ENCODE data around the gene OTOG. TPM values are rescaled to one million over a fixed set of nuclear protein-coding genes. Genes with fewer than 3 reads are reported as not detected.

Gene OTOG
- total and polyA plus RNA-seq, 2 of the 8 experiments (the other 6 are each of a cell fraction or from before 2014, with no cell fraction given), result 0.41 to 1.5 TPM

DNA sequence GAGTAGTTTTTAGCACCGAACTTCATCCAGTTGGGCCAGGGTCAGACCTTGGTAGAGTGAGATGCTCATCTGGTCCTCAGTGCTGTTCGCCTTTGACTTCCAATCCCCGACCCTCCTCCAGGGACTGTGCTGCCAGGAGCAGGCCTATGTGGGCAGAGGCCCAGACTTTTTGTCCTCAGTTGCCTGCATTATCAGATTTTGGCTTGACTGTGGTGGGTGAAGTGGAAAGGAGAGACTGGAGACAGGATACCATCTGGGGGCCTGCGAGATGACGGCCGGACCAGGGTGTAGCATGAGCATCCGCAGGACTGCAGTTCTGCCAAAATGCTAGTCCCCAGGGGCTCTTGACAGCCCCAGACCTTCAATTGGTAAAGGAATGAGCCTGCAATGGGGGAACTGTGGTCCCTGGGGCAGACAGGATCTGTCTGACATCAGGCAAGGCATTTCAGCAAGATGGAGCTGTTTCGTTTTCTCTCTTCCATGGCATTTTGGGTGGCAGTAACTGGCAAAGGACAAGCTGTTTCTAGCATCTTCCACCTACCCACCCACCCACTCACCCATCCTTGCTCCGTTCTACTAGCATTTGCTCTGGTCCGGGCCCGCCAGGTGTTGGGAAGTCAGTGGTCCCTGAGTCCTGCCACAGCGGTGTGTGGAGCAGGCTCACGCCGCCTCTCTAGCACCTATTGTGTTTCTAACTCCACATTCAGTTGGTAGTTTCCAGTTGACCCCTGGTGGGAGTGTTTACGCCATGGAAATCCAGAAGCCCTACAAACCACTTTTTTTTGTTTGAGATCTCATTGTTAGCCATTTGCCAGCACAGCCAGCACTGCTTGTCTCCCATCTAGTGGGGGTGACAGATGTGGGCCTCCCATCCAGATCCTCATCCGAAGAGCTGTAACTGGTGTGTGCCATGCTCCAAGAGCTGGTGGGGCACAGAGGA, 53.5 kb downstream of the OTOG start:
- Histone ChIP-seq H3K23ac (ENCODE audit: insufficient read length) (no peak overlapping the region), H2BK15ac (ENCODE audit: low read length) (no peak overlapping the region), H4K5ac (ENCODE audit: insufficient read length, low read depth, low read length) (no peak overlapping the region), H3K79me1 (ENCODE audit: low read depth, low read length) (no peaks in the 10 kb centered on the region), H3K27me3 (replicated peaks in 1 of 4; ENCODE audit: control insufficient read depth in 3 of 4, extremely low read depth in 1 of 4, insufficient read depth in 3 of 4, low read length in 3 of 4) (peaks cover 0 to 10% (median 4%) of the 10 kb centered on the region in 4 experiments; a peak in 2 of 7 replicates), H3K4me1 (replicated peaks in 1 of 4; ENCODE audit: control insufficient read depth in 3 of 4, insufficient read depth in 4 of 4, low read length in 3 of 4) (peaks cover 0 to 4% (median 2%) of the 10 kb centered on the region in 4 experiments; a peak in 3 of 7 replicates), H2BK120ac (replicated peaks; ENCODE audit: low read depth, low read length) (no peak overlapping the region), H3K36me3 (ENCODE audit: control insufficient read depth in 2 of 4, insufficient read depth in 4 of 4, low read length in 3 of 4) (no peaks in the 10 kb centered on the region), H3K9me3 (ENCODE audit: insufficient read depth in 2 of 2, low read depth in 1 of 2, low read length in 1 of 2) (no peaks in the 10 kb centered on the region), H2BK20ac (ENCODE audit: low read length) (no peak overlapping the region), H3K4me3 (ENCODE audit: extremely low read depth in 1 of 4, insufficient read depth in 2 of 4, low read depth in 3 of 4, low read length in 4 of 4) (no peak overlapping the region), H3K9ac (replicated peaks in 1 of 4; ENCODE audit: extremely low read depth in 1 of 4, low read depth in 3 of 4, low read length in 3 of 4) (no peak overlapping the region), H2AFZ (ENCODE audit: low read length) (0 out of 2 replicates have a peak overlapping the region, but pooled peaks have one; percentile 30), H2BK12ac (ENCODE audit: low read depth, low read length) (no peak overlapping the region), H2AK5ac (ENCODE audit: low read depth, low read length) (no peak overlapping the region), H3K14ac (ENCODE audit: insufficient read length) (no peak overlapping the region), H3K4ac (replicated peaks; ENCODE audit: insufficient read length, low read depth, low read length) (no peak overlapping the region), H2BK5ac (ENCODE audit: low read depth, low read length) (no peak overlapping the region), H3K18ac (ENCODE audit: extremely low read depth, low read length) (no peak overlapping the region), H3K4me2 (ENCODE audit: insufficient read depth in 1 of 2, low read depth in 2 of 2, low read length in 2 of 2) (peak overlapping the region; percentile 8 to 17; a peak in 2 of 4 replicates), H4K8ac (ENCODE audit: extremely low read depth, insufficient read depth, low read length) (no peak overlapping the region), H3K23me2 (ENCODE audit: low read depth, low read length) (no peaks in the 10 kb centered on the region; the same call in 1 of the 2 replicates), H3K56ac (replicated peaks; ENCODE audit: insufficient read length, low read depth, low read length) (no peak overlapping the region), H3K79me2 (ENCODE audit: control insufficient read depth in 1 of 2, insufficient read depth in 2 of 2, low read length in 2 of 2) (no peaks in the 10 kb centered on the region), H3K27ac (ENCODE audit: low read depth, low read length) (no peak overlapping the region; the same call in 1 of the 2 replicates), H4K20me1 (replicated peaks in 1 of 2; ENCODE audit: control insufficient read depth in 1 of 2, insufficient read depth in 2 of 2, low read length in 2 of 2) (peaks cover 0 to 2% of the 10 kb centered on the region in 2 experiments), H4K91ac (replicated peaks; ENCODE audit: insufficient read length, low read length) (no peak overlapping the region)
- POLR2A ChIA-PET (ENCODE audit: partially characterized antibody), result interaction anchor here (2.2 kb wide), 1 partner anchor 118 kb away, joined by 5 read pairs; the partner anchor contains the start of gene MYOD1
- WGBS, 2 experiments (ENCODE audit: extremely low coverage in 1 of 2, insufficient coverage in 1 of 2, insufficient read length in 1 of 2, insufficient replicate concordance in 2 of 2, low coverage in 1 of 2, low lambda C conversion rate in 2 of 2, missing lambda C conversion rate in 1 of 2), result 83% methylated on average over 13 of the region's 16 CpGs; no CpG with 5 or more reads in 1 of the 2 experiments
- DNase-seq (ENCODE audit: low read depth in 1 of 2, low spot score in 2 of 2) (no peak), FAIRE-seq (no peak)
- CTCF ChIA-PET (ENCODE audit: partially characterized antibody), result interaction anchor here (0.6 to 12.8 kb wide), 26 partner anchors 8 to 700 kb away, joined by 3 to 165 read pairs (median 4); partner anchors contain the start of genes KCNC1 and MYOD1
- TF ChIP-seq CBX5 (IDR thresholded peaks at IDR 0.05; ENCODE audit: low read depth, low read length) (no peak), BRCA1 (IDR thresholded peaks at IDR 0.05; ENCODE audit: low read depth, low read length) (no peak), YY1 (IDR thresholded peaks at IDR 0.05; ENCODE audit: low read depth, low read length) (no peak), KDM1A (IDR thresholded peaks at IDR 0.05; ENCODE audit: borderline replicate concordance, low read length) (no peak), SAP30 (IDR thresholded peaks at IDR 0.05; ENCODE audit: insufficient read depth, insufficient replicate concordance, low read length) (no peak), CREB1 (IDR thresholded peaks at IDR 0.05) (no peak), SIX5 (IDR thresholded peaks at IDR 0.05; ENCODE audit: low read depth, low read length) (no peak), SUZ12 (IDR thresholded peaks at IDR 0.05; ENCODE audit: low read length) (no peak), JUND (IDR thresholded peaks at IDR 0.05; ENCODE audit: low read length) (no peak), FOSL1 (IDR thresholded peaks at IDR 0.05; ENCODE audit: insufficient read depth, low read depth, low read length) (no peak), KDM5A (IDR thresholded peaks at IDR 0.05; ENCODE audit: low read length) (no peak), SP4 (IDR thresholded peaks at IDR 0.05; ENCODE audit: low read length) (no peak)
